H9 (cell line): Measurements from ENCODE around the gene TRIM10. TPM values are rescaled to one million over a fixed set of nuclear protein-coding genes. Genes with fewer than 3 reads are reported as not detected.

Experiments used
- DNase-seq: peaks from one replicate; pipeline ENCODE4 v3.0.0-alpha.2; 2017
- H2AFZ ChIP-seq: one replicate; pipeline ENCODE4 v1.6.1; 2013; ENCODE audit warnings: mild to moderate bottlenecking, low read length, control low read depth, moderate library complexity
- H2AK5ac ChIP-seq: 2 replicates; pipeline ENCODE4 v1.6.1; 2013; ENCODE audit warnings: low read length, control low read depth, mixed read lengths; ENCODE audit not compliant: insufficient read length
- H2BK120ac ChIP-seq: one replicate; pipeline ENCODE4 v1.6.1; 2013; ENCODE audit warnings: low read depth, mild to moderate bottlenecking, low read length, control low read depth, inconsistent platforms; ENCODE audit not compliant: poor library complexity, severe bottlenecking
- H2BK12ac ChIP-seq: 2 replicates; pipeline ENCODE4 v1.6.1; 2013; ENCODE audit warnings: low read length, control low read depth, mixed read lengths, low read depth; ENCODE audit not compliant: insufficient read length
- H2BK15ac ChIP-seq: 2 replicates; pipeline ENCODE4 v1.6.1; 2013; ENCODE audit warnings: low read depth, low read length, control low read depth
- H2BK20ac ChIP-seq: one replicate; pipeline ENCODE4 v1.6.1; 2013; ENCODE audit warnings: low read depth, mild to moderate bottlenecking, low read length, control low read depth, inconsistent platforms; ENCODE audit not compliant: poor library complexity, severe bottlenecking
- H2BK5ac ChIP-seq: 2 replicates; pipeline ENCODE4 v1.6.1; 2013; ENCODE audit warnings: low read length, control low read depth, mixed read lengths; ENCODE audit not compliant: insufficient read length
- H3K14ac ChIP-seq: 2 replicates; pipeline ENCODE4 v1.6.1; 2013; ENCODE audit warnings: low read length, control low read depth; ENCODE audit not compliant: insufficient read depth
- H3K18ac ChIP-seq: 2 replicates; pipeline ENCODE4 v1.6.1; 2013; ENCODE audit warnings: low read depth, mild to moderate bottlenecking, mixed read lengths, low read length, control low read depth; ENCODE audit not compliant: insufficient read length
- H3K23ac ChIP-seq: 2 replicates; pipeline ENCODE4 v1.6.1; 2013; ENCODE audit warnings: low read length, control low read depth, mixed read lengths, low read depth; ENCODE audit not compliant: insufficient read length
- H3K23me2 ChIP-seq: 2 replicates; pipeline ENCODE4 v1.6.1; 2013; ENCODE audit warnings: low read depth, mild to moderate bottlenecking, mixed read lengths, low read length, control low read depth; ENCODE audit not compliant: insufficient read length, poor library complexity, severe bottlenecking
- H3K27ac ChIP-seq: 2 replicates; pipeline ENCODE4 v1.5.1; 2013; ENCODE audit warnings: low read length, control low read depth, mixed read lengths, low read depth; ENCODE audit not compliant: insufficient read length
- H3K27me3 ChIP-seq: 2 replicates; pipeline ENCODE4 v1.6.1; 2013; ENCODE audit warnings: low read length, control low read depth, inconsistent platforms; ENCODE audit not compliant: insufficient read depth
- H3K4ac ChIP-seq: 2 replicates; pipeline ENCODE4 v1.6.1; 2013; ENCODE audit warnings: low read depth, mild to moderate bottlenecking, control low read depth, inconsistent platforms, low read length, moderate library complexity
- H3K4me1 ChIP-seq: 2 replicates; pipeline ENCODE4 v1.6.1; 2013; ENCODE audit warnings: low read length, control low read depth, inconsistent platforms; ENCODE audit not compliant: insufficient read depth
- H3K4me2 ChIP-seq: 2 replicates; pipeline ENCODE4 v1.6.1; 2013; ENCODE audit warnings: low read length, control low read depth, mixed read lengths; ENCODE audit not compliant: insufficient read length, insufficient read depth
- H3K56ac ChIP-seq: 2 replicates; pipeline ENCODE4 v1.6.1; 2013; ENCODE audit warnings: low read depth, mild to moderate bottlenecking, mixed read lengths, low read length, control low read depth; ENCODE audit not compliant: insufficient read length
- H3K79me1 ChIP-seq: 2 replicates; pipeline ENCODE4 v1.6.1; 2013; ENCODE audit warnings: low read depth, mild to moderate bottlenecking, moderate library complexity, low read length, control low read depth, inconsistent platforms; ENCODE audit not compliant: insufficient read depth, poor library complexity, severe bottlenecking
- H3K79me2 ChIP-seq: 2 replicates; pipeline ENCODE4 v1.6.1; 2013; ENCODE audit warnings: low read length, control low read depth, inconsistent platforms; ENCODE audit not compliant: insufficient read depth
- H3K9ac ChIP-seq: 2 replicates; pipeline ENCODE4 v1.6.1; 2013; ENCODE audit warnings: low read length, control low read depth, mixed read lengths; ENCODE audit not compliant: insufficient read length; ENCODE audit errors: extremely low read depth
- H3K9me3 ChIP-seq: one replicate; pipeline ENCODE4 v1.6.1; 2013; ENCODE audit warnings: low read depth, low read length, inconsistent platforms; ENCODE audit not compliant: control insufficient read depth
- H3T11ph ChIP-seq: one replicate; pipeline ENCODE4 v1.6.1; 2013; ENCODE audit warnings: mild to moderate bottlenecking, low read length, control low read depth, inconsistent platforms
- H4K20me1 ChIP-seq: one replicate; pipeline ENCODE4 v1.6.1; 2013; ENCODE audit not compliant: control insufficient read depth, insufficient read length, insufficient read depth
- H4K5ac ChIP-seq: 2 replicates; pipeline ENCODE4 v1.6.1; 2013; ENCODE audit warnings: low read depth, mild to moderate bottlenecking, mixed read lengths, low read length, control low read depth; ENCODE audit not compliant: insufficient read length
- H4K8ac ChIP-seq: replicated peaks from 2 replicates; pipeline ENCODE4 v1.6.1; 2013; ENCODE audit warnings: low read length, control low read depth, mixed read lengths, low read depth; ENCODE audit not compliant: insufficient read length
- H4K91ac ChIP-seq: 2 replicates; pipeline ENCODE4 v1.6.1; 2013; ENCODE audit warnings: low read depth, mild to moderate bottlenecking, moderate library complexity, mixed read lengths, low read length, control low read depth; ENCODE audit not compliant: insufficient read length
- H3K27ac Mint-ChIP-seq, 3 experiments: 2 replicates in 2 of 3; 3 replicates in 1 of 3; pipeline ENCODE4 v1.8.0; 2020 to 2021; ENCODE audit warnings: mixed read lengths in 3 of 3, mild to moderate bottlenecking in 1 of 3, moderate library complexity in 1 of 3
- H3K27me3 Mint-ChIP-seq: 2 replicates; pipeline ENCODE4 v1.8.0; 2021; ENCODE audit warnings: low read depth, mild to moderate bottlenecking, moderate library complexity, mixed read lengths
- H3K36me3 Mint-ChIP-seq, 3 experiments: 2 replicates in 2 of 3; 3 replicates in 1 of 3; pipeline ENCODE4 v1.8.0; 2020 to 2021; ENCODE audit warnings: low read depth in 3 of 3, mixed read lengths in 3 of 3; ENCODE audit not compliant: insufficient read depth in 1 of 3
- H3K4me1 Mint-ChIP-seq, 2 experiments: 2 replicates each; pipeline ENCODE4 v1.8.0; 2020; ENCODE audit warnings: mixed read lengths in 2 of 2
- H3K4me3 Mint-ChIP-seq, 2 experiments: 2 replicates in 1 of 2; 3 replicates in 1 of 2; pipeline ENCODE4 v1.8.0; 2020 to 2021; ENCODE audit warnings: mild to moderate bottlenecking in 2 of 2, mixed read lengths in 2 of 2, moderate library complexity in 1 of 2
- H3K9me3 Mint-ChIP-seq, 2 experiments: 2 replicates in 1 of 2; 3 replicates in 1 of 2; pipeline ENCODE4 v1.8.0; 2020; ENCODE audit warnings: mild to moderate bottlenecking in 2 of 2, mixed read lengths in 2 of 2, moderate library complexity in 1 of 2
- CTCF ChIP-seq: fragments of 200-600 bp; sonication (generic); conservative IDR thresholded peaks from 3 replicates; pipeline ENCODE4 v1.8.0; 2021; ENCODE audit warnings: antibody characterized with exemption, mild to moderate bottlenecking
- WGBS: extraction: QIAGEN DNeasy Blood & Tissue Kit; methylation state at CpG from one replicate; pipeline ENCODE4 v1.1.7; 2013; ENCODE audit warnings: missing lambda C conversion rate, low lambda C conversion rate, mixed read lengths; ENCODE audit not compliant: insufficient read length; ENCODE audit errors: extremely low coverage; 5-methylcytosine and 5-hydroxymethylcytosine counted together
- total RNA-seq: library from RNA; stranded (reverse); gene quantifications from 2 replicates; pipeline ENCODE4 v1.2.1, GENCODE V29; 2021

TRIM10 gene
- total RNA-seq, 1 experiment from 2014 or later, result 0.07 TPM

- Histone ChIP-seq H2BK20ac (no peak overlapping the region), H4K91ac (no peak overlapping the region), H3K9me3 (no peaks in the 10 kb centered on the region), H3K27me3 (no peaks in the 10 kb centered on the region), H3K27ac (no peak overlapping the region), H2BK5ac (no peak overlapping the region), H2BK120ac (no peak overlapping the region), H3K23ac (no peak overlapping the region), H3K9ac (no peak overlapping the region), H3K4me1 (peaks cover 3% of the 10 kb centered on the region; the same call in 1 of the 2 replicates), H3K56ac (no peak overlapping the region), H3K4ac (no peak overlapping the region), H3K4me2 (no peak overlapping the region), H2BK15ac (no peak overlapping the region), H4K5ac (no peak overlapping the region), H4K8ac (no peak overlapping the region), H3K14ac (no peak overlapping the region), H2AK5ac (no peak overlapping the region), H3T11ph (no peak overlapping the region), H3K79me1 (no peaks in the 10 kb centered on the region), H2BK12ac (no peak overlapping the region), H4K20me1 (no peaks in the 10 kb centered on the region), H3K23me2 (no peaks in the 10 kb centered on the region), H3K18ac (no peak overlapping the region), H3K79me2 (no peaks in the 10 kb centered on the region), H2AFZ (no peak overlapping the region)
- no peak for DNase-seq
- H3K9me3 Mint-ChIP-seq, result no peaks in the 10 kb centered on the region
- WGBS, result no CpG with 5 or more reads among the region's 16 CpGs
- no peak overlapping the region for H3K4me3 Mint-ChIP-seq
- TF ChIP-seq CTCF, result no peak
- H3K27me3 Mint-ChIP-seq, result peaks cover 50% of the 10 kb centered on the region
- H3K36me3 Mint-ChIP-seq, result no peaks in the 10 kb centered on the region
- no peak overlapping the region; a peak in 1 of 7 replicates for H3K27ac Mint-ChIP-seq
- no peaks in the 10 kb centered on the region for H3K4me1 Mint-ChIP-seq
Measured at GRCh38 chr6:30163918-30164654, 3.1 kb upstream of the TRIM10 start.
